GM18907 (cell line): ENCODE data around the gene EPHA5.
A peak's percentile ranks its signal among the peaks of the same experiment; 100 is the strongest.

Experiments used
- ATAC-seq: cut with Tn5 transposase; IDR thresholded peaks from one replicate; pipeline ENCODE4 v1.9.1; 2021; ENCODE audit warnings: mild to moderate bottlenecking, moderate library complexity; ENCODE audit not compliant: unreplicated experiment

Gene EPHA5

GRCh38 chr4:65670331-65671031, at the start of gene EPHA5:
EPHA5 (minus strand) TSS chr4:65670489; CDS start chr4:65669742, 747 bp downstream.
- peak; percentile 54 for ATAC-seq

- no peak for ATAC-seq
Measured at GRCh38 chr4:65719635-65720034, 49.3 kb upstream of the EPHA5 start.

GRCh38 chr4:65698631-65699030, 28.3 kb upstream of the EPHA5 start:
- ATAC-seq: no peak

- no peak for ATAC-seq
Measured at GRCh38 chr4:65696436-65696835, 26.1 kb upstream of the EPHA5 start.

- ATAC-seq: no peak
Measured at GRCh38 chr4:65671372-65671771, 1.1 kb upstream of the EPHA5 start.

GRCh38 chr4:65670020-65670330, 314 bp downstream of the EPHA5 start:
- ATAC-seq: no peak

GRCh38 chr4:65669111-65670019, 924 bp downstream of the EPHA5 start:
- no peak for ATAC-seq

GRCh38 chr4:65668201-65669089, 1.8 kb downstream of the EPHA5 start:
- ATAC-seq: no peak

GRCh38 chr4:65667506-65668041, 2.7 kb downstream of the EPHA5 start:
- no peak for ATAC-seq

GRCh38 chr4:65665771-65666523, 4.3 kb downstream of the EPHA5 start:
- no peak for ATAC-seq

GRCh38 chr4:65661471-65661870, 8.8 kb downstream of the EPHA5 start:
- ATAC-seq: no peak

- no peak for ATAC-seq
Measured at GRCh38 chr4:65658117-65658516, 12.2 kb downstream of the EPHA5 start.

GRCh38 chr4:65656008-65656407, 14.3 kb downstream of the EPHA5 start:
- no peak for ATAC-seq

GRCh38 chr4:65654976-65655375, 15.3 kb downstream of the EPHA5 start:
- no peak for ATAC-seq

- no peak for ATAC-seq
Measured at GRCh38 chr4:65653740-65654361, 16.4 kb downstream of the EPHA5 start.

GRCh38 chr4:65651751-65652150, 18.5 kb downstream of the EPHA5 start:
- ATAC-seq: no peak

- no peak for ATAC-seq
Measured at GRCh38 chr4:65651031-65651430, 19.3 kb downstream of the EPHA5 start.

GRCh38 chr4:65646136-65646535, 24.2 kb downstream of the EPHA5 start:
- ATAC-seq: no peak

- no peak for ATAC-seq
Measured at GRCh38 chr4:65645185-65645584, 25.1 kb downstream of the EPHA5 start.
